ENCODE measurements around the gene SHROOM1.

DNA sequence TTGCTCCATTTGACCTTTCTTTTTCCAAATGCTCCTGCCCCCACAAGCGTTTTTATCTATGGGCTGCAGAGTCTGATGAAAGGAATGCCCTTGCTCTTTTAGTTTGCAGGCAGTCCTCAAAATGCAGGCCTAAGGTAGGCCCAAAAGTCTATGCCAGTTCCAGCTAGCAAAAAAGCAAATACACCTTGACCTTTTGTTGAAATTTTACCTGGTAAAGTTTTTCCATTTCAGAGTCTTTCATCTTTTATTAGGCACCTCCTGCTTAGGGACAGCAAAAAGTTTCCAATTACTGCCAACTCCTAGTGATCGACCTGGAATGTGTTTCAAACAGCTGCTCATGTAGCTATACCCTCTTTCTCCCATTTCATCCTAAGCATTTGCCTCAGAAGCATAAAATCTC lies 40.4 kb upstream of the SHROOM1 start:
- TF ChIP-seq POLR2AphosphoS5 (IDR thresholded peaks at IDR 0.05) (no peak), CTCF (IDR thresholded peaks at IDR 0.05 in 8 of 11, conservative IDR thresholded peaks at IDR 0.05 in 3 of 11) (no peak), POLR2A (IDR thresholded peaks at IDR 0.05) (no peak)
